ENCODE measurements around the gene LYPLAL1.

LYPLAL1 gene

GRCh38 chr1:219138747-219139146 lies 34.9 kb upstream of the LYPLAL1 start:
- TF ChIP-seq, protein P1, sequence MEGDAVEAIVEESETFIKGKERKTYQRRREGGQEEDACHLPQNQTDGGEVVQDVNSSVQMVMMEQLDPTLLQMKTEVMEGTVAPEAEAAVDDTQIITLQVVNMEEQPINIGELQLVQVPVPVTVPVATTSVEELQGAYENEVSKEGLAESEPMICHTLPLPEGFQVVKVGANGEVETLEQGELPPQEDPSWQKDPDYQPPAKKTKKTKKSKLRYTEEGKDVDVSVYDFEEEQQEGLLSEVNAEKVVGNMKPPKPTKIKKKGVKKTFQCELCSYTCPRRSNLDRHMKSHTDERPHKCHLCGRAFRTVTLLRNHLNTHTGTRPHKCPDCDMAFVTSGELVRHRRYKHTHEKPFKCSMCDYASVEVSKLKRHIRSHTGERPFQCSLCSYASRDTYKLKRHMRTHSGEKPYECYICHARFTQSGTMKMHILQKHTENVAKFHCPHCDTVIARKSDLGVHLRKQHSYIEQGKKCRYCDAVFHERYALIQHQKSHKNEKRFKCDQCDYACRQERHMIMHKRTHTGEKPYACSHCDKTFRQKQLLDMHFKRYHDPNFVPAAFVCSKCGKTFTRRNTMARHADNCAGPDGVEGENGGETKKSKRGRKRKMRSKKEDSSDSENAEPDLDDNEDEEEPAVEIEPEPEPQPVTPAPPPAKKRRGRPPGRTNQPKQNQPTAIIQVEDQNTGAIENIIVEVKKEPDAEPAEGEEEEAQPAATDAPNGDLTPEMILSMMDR (IDR thresholded peaks at IDR 0.05; ENCODE audit: low read depth, low read length, missing control alignments), result no peak
- H3K4me3 ChIP-seq (ENCODE audit: low read depth, low read length), result no peak overlapping the region
- DNase-seq (ENCODE audit: low read depth), result no peak

GRCh38 chr1:219140303-219140877 lies 33.3 kb upstream of the LYPLAL1 start:
- no peak overlapping the region for H3K4me3 ChIP-seq (ENCODE audit: low read depth, low read length)
- TF ChIP-seq, protein P1 (IDR thresholded peaks at IDR 0.05; ENCODE audit: low read depth, low read length, missing control alignments), result no peak
- no peak for DNase-seq (ENCODE audit: low read depth)

GRCh38 chr1:219143735-219144134 lies 29.9 kb upstream of the LYPLAL1 start:
- no peak for DNase-seq (ENCODE audit: low read depth)
- no peak overlapping the region for H3K4me3 ChIP-seq (ENCODE audit: low read depth, low read length)
- TF ChIP-seq, protein P1 (IDR thresholded peaks at IDR 0.05; ENCODE audit: low read depth, low read length, missing control alignments), result no peak

GRCh38 chr1:219144658-219145315 lies 28.9 kb upstream of the LYPLAL1 start:
- DNase-seq (ENCODE audit: low read depth), result no peak
- TF ChIP-seq, protein P1 (IDR thresholded peaks at IDR 0.05; ENCODE audit: low read depth, low read length, missing control alignments), result no peak
- no peak overlapping the region for H3K4me3 ChIP-seq (ENCODE audit: low read depth, low read length)

DNA sequence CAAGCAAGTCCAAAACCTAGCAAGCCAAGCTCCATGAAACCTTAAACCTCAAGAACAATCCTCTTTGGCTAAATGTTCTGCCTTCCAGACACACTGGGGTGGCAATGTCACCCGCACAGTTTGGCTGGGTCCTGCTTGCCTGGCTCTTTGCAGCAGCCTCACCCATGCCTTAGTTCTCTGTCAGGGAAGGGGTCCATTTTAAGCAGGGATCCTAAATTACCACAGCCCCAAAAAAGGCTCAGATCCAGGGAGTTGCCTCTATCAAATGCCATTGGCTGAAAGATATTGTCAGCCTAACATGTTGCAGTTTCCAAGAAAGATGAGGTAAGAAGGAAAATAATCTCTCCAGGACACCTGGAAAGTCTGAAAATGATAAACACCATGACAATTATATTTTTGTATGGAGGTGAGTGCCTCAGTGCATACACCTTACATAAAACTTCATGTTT lies 26.1 kb upstream of the LYPLAL1 start:
- no peak overlapping the region for H3K4me3 ChIP-seq (ENCODE audit: low read depth, low read length)
- DNase-seq (ENCODE audit: low read depth), result no peak
- TF ChIP-seq, protein P1 (IDR thresholded peaks at IDR 0.05; ENCODE audit: low read depth, low read length, missing control alignments), result no peak

DNA sequence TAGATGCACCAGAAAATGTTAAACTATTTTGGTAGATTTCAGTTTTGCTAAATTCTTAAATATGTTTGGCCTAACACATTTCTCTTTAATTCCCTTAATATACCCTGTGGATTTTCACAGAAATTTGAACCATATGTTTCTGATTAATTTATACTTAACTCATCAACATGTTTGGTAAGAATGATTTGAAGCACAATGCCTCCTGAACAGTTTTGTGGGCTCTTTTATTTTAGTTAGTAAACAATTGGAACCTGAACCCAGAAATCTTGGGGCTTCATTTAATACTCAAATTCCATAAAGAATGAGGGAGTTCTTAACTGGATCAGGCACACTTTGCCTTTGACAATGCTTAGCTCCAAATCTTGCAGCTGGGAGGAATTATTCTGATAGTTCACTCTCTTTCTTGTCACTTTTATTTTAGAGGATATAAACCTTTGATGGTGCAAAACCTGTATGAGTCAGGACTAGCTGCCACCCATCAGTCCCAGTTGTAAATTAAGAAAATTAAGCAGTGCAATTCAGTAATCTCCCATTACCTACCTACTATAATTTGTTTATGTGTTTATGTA lies 24.6 kb upstream of the LYPLAL1 start:
- no peak overlapping the region for H3K4me3 ChIP-seq (ENCODE audit: low read depth, low read length)
- DNase-seq (ENCODE audit: low read depth), result no peak
- TF ChIP-seq, protein P1 (IDR thresholded peaks at IDR 0.05; ENCODE audit: low read depth, low read length, missing control alignments), result no peak

Data from GM12864 (cell line).